Type B pancreatic cell (in vitro differentiated cells): ENCODE data around the gene TNNT1. TPM values are rescaled to one million over a fixed set of nuclear protein-coding genes. Genes with fewer than 3 reads are reported as not detected.

Experiments used
- DNase-seq: peaks from one replicate; pipeline ENCODE4 v3.0.0; 2021; ENCODE audit warnings: mixed read lengths; ENCODE audit not compliant: unreplicated experiment; ENCODE audit errors: extremely low spot score
- H3K27ac Mint-ChIP-seq: 2 replicates; pipeline ENCODE4 v1.8.0; 2021; ENCODE audit warnings: mild to moderate bottlenecking, mixed read lengths
- H3K27me3 Mint-ChIP-seq: 2 replicates; pipeline ENCODE4 v1.8.0; 2021; ENCODE audit warnings: mixed read lengths
- H3K36me3 Mint-ChIP-seq: 2 replicates; pipeline ENCODE4 v1.8.0; 2021; ENCODE audit warnings: mixed read lengths
- H3K4me1 Mint-ChIP-seq: one replicate; pipeline ENCODE4 v1.8.0; 2021; ENCODE audit warnings: mixed read lengths; ENCODE audit not compliant: unreplicated experiment
- H3K4me3 Mint-ChIP-seq: 2 replicates; pipeline ENCODE4 v1.8.0; 2021; ENCODE audit warnings: mild to moderate bottlenecking, mixed read lengths
- H3K9me3 Mint-ChIP-seq: 2 replicates; pipeline ENCODE4 v1.8.0; 2021; ENCODE audit warnings: mixed read lengths
- CTCF ChIP-seq: fragments of 200-600 bp; sonication (generic); conservative IDR thresholded peaks from 2 replicates; pipeline ENCODE4 v1.5.0; 2021; ENCODE audit warnings: antibody characterized with exemption, mild to moderate bottlenecking
- total RNA-seq: library from RNA; stranded (reverse); gene quantifications from 2 replicates; pipeline ENCODE4 v1.2.1, GENCODE V29; 2021; ENCODE audit warnings: low replicate concordance

Gene TNNT1
- total RNA-seq, 1 donor from 2014 or later = 27.6 TPM

- Mint-ChIP-seq H3K36me3 (no peaks in the 10 kb centered on the region), H3K4me3 (peak overlapping the region; percentile 60)
- peak; percentile 93 for DNase-seq
These were observed 11.4 kb upstream of the TNNT1 start for GRCh38 chr19:55160128-55160985.

GRCh38 chr19:55158848-55159749, 10.1 kb upstream of the TNNT1 start:
- peaks cover 5% of the 10 kb centered on the region for H3K4me1 Mint-ChIP-seq
- no peak for DNase-seq
- no peaks in the 10 kb centered on the region for H3K9me3 Mint-ChIP-seq
- no peaks in the 10 kb centered on the region for H3K36me3 Mint-ChIP-seq
- H3K4me3 Mint-ChIP-seq = no peak overlapping the region
- no peak overlapping the region for H3K27ac Mint-ChIP-seq
- peaks cover 53% of the 10 kb centered on the region for H3K27me3 Mint-ChIP-seq
- TF ChIP-seq CTCF = no peak

More at GRCh38 chr19:55160128-55160985, 11.4 kb upstream of the TNNT1 start:
- H3K4me1 Mint-ChIP-seq = peaks cover 5% of the 10 kb centered on the region
- no peak overlapping the region for H3K27ac Mint-ChIP-seq
- peaks cover 46% of the 10 kb centered on the region for H3K27me3 Mint-ChIP-seq
- H3K9me3 Mint-ChIP-seq = no peaks in the 10 kb centered on the region
- peak; percentile 95 for TF ChIP-seq CTCF

- H3K36me3 Mint-ChIP-seq = no peaks in the 10 kb centered on the region
- DNase-seq = no peak
- peaks cover 5% of the 10 kb centered on the region for H3K4me1 Mint-ChIP-seq
- TF ChIP-seq CTCF = no peak
- H3K27ac Mint-ChIP-seq = no peak overlapping the region
- H3K27me3 Mint-ChIP-seq = peaks cover 48% of the 10 kb centered on the region
- H3K9me3 Mint-ChIP-seq = no peaks in the 10 kb centered on the region
- H3K4me3 Mint-ChIP-seq = no peak overlapping the region
These were observed 9.4 kb upstream of the TNNT1 start for GRCh38 chr19:55158423-55158822.

- Mint-ChIP-seq H3K4me1 (peaks cover 5% of the 10 kb centered on the region), H3K27ac (no peak within 1 kb of the TSS), H3K9me3 (no peaks in the 10 kb centered on the region), H3K4me3 (peak within 1 kb of the TSS; percentile 82), H3K36me3 (no peaks in the 10 kb centered on the region), H3K27me3 (peaks cover 44% of the 10 kb centered on the region)
- no peak for TF ChIP-seq CTCF
- DNase-seq = no peak
These were observed 8.3 kb upstream of the TNNT1 start, which contains the start of gene TNNI3 for GRCh38 chr19:55157064-55157908. Gene TNNI3 (minus strand): TSS chr19:55157732. CDS start chr19:55157589, 143 bp downstream.
